ENCODE measurements around the gene ACKR2. TPM values are rescaled to one million over a fixed set of nuclear protein-coding genes. Genes with fewer than 3 reads are reported as not detected.
A peak's percentile ranks its signal among the peaks of the same experiment; 100 is the strongest.

ACKR2 gene
- total and polyA plus RNA-seq, 2 of the 13 experiments (the other 11 are each of a cell fraction or from before 2014, with no cell fraction given) = 1.1 to 1.9 TPM

DNA sequence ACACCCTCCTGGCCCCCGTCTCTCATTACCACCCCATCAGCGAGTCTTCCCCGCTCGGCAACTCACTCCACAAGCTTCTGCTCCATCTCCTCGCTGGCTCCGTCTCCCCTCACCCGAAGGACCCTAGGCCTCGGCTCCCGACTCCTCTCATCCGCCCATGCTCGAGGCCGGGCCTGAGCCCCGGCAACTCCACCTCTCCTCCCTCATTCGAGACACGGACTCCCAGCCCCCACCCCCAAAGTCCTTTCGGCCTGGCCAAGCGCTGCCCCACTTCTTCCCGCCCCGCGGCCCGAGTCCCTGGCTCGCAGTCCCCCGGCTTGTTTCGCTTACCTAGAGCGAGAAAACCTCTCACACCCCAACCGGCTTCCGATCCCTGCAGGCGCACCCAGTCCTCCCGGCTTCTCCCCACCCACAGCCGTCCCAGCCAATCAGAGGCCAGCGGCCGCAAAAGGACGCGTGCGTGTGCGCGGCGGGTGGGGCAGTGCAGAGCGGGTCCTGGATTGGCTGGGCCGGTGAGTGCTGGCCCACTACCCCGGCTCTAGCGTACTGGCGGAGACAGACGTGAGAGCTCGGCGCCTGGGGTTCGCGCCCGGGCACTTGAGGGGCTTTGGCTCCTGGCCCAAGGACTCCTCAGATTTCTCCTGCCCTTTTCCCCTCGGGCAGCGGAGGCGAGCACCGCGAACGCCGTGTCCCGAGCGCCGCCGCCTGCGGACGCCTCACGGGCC is 5.0 kb upstream of the ACKR2 start, which contains the start of gene HIGD1A (continued):
- TF ChIP-seq, protein P1, sequence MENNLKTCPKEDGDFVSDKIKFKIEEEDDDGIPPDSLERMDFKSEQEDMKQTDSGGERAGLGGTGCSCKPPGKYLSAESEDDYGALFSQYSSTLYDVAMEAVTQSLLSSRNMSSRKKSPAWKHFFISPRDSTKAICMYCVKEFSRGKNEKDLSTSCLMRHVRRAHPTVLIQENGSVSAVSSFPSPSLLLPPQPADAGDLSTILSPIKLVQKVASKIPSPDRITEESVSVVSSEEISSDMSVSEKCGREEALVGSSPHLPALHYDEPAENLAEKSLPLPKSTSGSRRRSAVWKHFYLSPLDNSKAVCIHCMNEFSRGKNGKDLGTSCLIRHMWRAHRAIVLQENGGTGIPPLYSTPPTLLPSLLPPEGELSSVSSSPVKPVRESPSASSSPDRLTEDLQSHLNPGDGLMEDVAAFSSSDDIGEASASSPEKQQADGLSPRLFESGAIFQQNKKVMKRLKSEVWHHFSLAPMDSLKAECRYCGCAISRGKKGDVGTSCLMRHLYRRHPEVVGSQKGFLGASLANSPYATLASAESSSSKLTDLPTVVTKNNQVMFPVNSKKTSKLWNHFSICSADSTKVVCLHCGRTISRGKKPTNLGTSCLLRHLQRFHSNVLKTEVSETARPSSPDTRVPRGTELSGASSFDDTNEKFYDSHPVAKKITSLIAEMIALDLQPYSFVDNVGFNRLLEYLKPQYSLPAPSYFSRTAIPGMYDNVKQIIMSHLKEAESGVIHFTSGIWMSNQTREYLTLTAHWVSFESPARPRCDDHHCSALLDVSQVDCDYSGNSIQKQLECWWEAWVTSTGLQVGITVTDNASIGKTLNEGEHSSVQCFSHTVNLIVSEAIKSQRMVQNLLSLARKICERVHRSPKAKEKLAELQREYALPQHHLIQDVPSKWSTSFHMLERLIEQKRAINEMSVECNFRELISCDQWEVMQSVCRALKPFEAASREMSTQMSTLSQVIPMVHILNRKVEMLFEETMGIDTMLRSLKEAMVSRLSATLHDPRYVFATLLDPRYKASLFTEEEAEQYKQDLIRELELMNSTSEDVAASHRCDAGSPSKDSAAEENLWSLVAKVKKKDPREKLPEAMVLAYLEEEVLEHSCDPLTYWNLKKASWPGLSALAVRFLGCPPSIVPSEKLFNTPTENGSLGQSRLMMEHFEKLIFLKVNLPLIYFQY (CRISPR knock-in tag; IDR thresholded peaks at IDR 0.05; ENCODE audit: borderline replicate concordance) = peak; percentile 81
- peak; percentile 74; the same call in 1 of the 2 replicates for TF ChIP-seq ZNF337 (CRISPR knock-in tag; IDR thresholded peaks at IDR 0.05; ENCODE audit: borderline replicate concordance, low read depth)
- TF ChIP-seq JARID2 (CRISPR knock-in tag; IDR thresholded peaks at IDR 0.05; ENCODE audit: insufficient replicate concordance) = no peak
- peak; percentile 55 for TF ChIP-seq YY1 (IDR thresholded peaks at IDR 0.05; ENCODE audit: insufficient read depth, insufficient replicate concordance, low read depth, low read length)
- peak; percentile 60 for TF ChIP-seq HNRNPK (IDR thresholded peaks at IDR 0.05; ENCODE audit: low read depth, low read length, poor library complexity, severe bottlenecking)
- peak; percentile 28; the same call in 1 of the 2 replicates for TF ChIP-seq KMT2B (CRISPR knock-in tag; IDR thresholded peaks at IDR 0.05)
- TF ChIP-seq, protein P2, sequence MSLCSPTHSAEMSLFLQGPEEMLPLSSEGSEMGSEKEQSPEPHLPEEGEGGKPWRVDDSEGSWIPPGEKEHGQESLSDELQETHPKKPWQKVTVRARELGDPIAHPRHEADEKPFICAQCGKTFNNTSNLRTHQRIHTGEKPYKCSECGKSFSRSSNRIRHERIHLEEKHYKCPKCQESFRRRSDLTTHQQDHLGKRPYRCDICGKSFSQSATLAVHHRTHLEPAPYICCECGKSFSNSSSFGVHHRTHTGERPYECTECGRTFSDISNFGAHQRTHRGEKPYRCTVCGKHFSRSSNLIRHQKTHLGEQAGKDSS (CRISPR knock-in tag; IDR thresholded peaks at IDR 0.05; ENCODE audit: borderline replicate concordance, low read depth) = 0 out of 2 replicates have a peak, but pooled peaks have one; percentile 17
- TF ChIP-seq ZNF205 (CRISPR knock-in tag; IDR thresholded peaks at IDR 0.05) = 0 out of 2 replicates have a peak, but pooled peaks have one; percentile 16
- TF ChIP-seq, protein P3, sequence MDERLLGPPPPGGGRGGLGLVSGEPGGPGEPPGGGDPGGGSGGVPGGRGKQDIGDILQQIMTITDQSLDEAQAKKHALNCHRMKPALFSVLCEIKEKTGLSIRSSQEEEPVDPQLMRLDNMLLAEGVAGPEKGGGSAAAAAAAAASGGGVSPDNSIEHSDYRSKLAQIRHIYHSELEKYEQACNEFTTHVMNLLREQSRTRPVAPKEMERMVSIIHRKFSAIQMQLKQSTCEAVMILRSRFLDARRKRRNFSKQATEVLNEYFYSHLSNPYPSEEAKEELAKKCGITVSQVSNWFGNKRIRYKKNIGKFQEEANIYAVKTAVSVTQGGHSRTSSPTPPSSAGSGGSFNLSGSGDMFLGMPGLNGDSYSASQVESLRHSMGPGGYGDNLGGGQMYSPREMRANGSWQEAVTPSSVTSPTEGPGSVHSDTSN (CRISPR knock-in tag; IDR thresholded peaks at IDR 0.05) = no peak
- TF ChIP-seq ATAD3A (CRISPR knock-in tag; IDR thresholded peaks at IDR 0.05) = no peak
- TF ChIP-seq KAT8 (CRISPR knock-in tag; IDR thresholded peaks at IDR 0.05) = peak; percentile 69; the same call in 1 of the 2 replicates
- no peak for TF ChIP-seq SSRP1 (CRISPR knock-in tag; IDR thresholded peaks at IDR 0.05)
- TF ChIP-seq ZNF773 (CRISPR knock-in tag; IDR thresholded peaks at IDR 0.05; ENCODE audit: borderline replicate concordance) = 0 out of 2 replicates have a peak, but pooled peaks have one; percentile 21
- peak; percentile 80 for TF ChIP-seq ZNF546 (CRISPR knock-in tag; conservative IDR thresholded peaks at IDR 0.05)
- TF ChIP-seq ZFP82 (CRISPR knock-in tag; IDR thresholded peaks at IDR 0.05; ENCODE audit: borderline replicate concordance) = no peak
- TF ChIP-seq, protein P4, sequence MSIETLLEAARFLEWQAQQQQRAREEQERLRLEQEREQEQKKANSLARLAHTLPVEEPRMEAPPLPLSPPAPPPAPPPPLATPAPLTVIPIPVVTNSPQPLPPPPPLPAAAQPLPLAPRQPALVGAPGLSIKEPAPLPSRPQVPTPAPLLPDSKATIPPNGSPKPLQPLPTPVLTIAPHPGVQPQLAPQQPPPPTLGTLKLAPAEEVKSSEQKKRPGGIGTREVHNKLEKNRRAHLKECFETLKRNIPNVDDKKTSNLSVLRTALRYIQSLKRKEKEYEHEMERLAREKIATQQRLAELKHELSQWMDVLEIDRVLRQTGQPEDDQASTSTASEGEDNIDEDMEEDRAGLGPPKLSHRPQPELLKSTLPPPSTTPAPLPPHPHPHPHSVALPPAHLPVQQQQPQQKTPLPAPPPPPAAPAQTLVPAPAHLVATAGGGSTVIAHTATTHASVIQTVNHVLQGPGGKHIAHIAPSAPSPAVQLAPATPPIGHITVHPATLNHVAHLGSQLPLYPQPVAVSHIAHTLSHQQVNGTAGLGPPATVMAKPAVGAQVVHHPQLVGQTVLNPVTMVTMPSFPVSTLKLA (IDR thresholded peaks at IDR 0.05) = peak; percentile 30; the same call in 1 of the 2 replicates
- 0 out of 2 replicates have a peak, but pooled peaks have one; percentile 29 for TF ChIP-seq CBFB (CRISPR knock-in tag; IDR thresholded peaks at IDR 0.05)
- TF ChIP-seq, protein P5, sequence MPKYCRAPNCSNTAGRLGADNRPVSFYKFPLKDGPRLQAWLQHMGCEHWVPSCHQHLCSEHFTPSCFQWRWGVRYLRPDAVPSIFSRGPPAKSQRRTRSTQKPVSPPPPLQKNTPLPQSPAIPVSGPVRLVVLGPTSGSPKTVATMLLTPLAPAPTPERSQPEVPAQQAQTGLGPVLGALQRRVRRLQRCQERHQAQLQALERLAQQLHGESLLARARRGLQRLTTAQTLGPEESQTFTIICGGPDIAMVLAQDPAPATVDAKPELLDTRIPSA (CRISPR knock-in tag; IDR thresholded peaks at IDR 0.05; ENCODE audit: borderline replicate concordance) = no peak
- TF ChIP-seq CHD4 (IDR thresholded peaks at IDR 0.05; ENCODE audit: borderline replicate concordance, low read length) = no peak
- TF ChIP-seq U2AF1 (optimal IDR thresholded peaks at IDR 0.05; ENCODE audit: low read depth, low read length) = no peak
- TF ChIP-seq ZSCAN21 (CRISPR knock-in tag; IDR thresholded peaks at IDR 0.05; ENCODE audit: borderline replicate concordance) = peak; percentile 77
